ENCODE measurements around the gene TCEA2. TPM values are rescaled to one million over a fixed set of nuclear protein-coding genes. Genes with fewer than 3 reads are reported as not detected.

Gene TCEA2
- total and polyA plus RNA-seq, 2 of the 13 experiments (the other 11 are each of a cell fraction or from before 2014, with no cell fraction given) = 28.1 to 33.7 TPM

DNA sequence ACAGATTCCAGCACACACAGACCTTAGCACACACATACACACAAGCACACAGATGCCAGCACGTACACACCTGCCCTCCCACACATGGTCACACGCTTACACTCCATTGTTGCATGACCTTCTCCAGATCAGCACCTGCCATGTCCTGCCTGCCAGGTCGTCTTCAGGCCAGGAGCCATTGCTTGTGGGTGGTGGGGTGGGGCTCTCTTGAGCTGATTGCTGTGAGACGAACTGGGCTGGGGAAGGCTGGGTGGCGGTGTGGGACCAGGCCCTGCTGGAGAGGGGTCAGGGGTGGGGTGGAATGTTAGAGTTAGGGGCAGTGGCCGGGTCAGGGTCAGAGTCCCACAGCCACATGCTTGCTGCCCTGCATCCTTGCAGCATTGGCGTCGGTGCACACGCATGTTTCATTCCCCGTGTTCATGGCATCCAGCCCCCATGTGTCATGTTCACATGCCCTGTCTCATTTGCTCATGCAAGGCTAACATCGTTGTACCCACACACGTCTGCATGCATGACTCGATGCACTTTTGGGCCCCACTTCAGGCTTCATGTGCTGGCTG lies 50.9 kb downstream of the TCEA2 start (continued):
- TF ChIP-seq, protein P1, sequence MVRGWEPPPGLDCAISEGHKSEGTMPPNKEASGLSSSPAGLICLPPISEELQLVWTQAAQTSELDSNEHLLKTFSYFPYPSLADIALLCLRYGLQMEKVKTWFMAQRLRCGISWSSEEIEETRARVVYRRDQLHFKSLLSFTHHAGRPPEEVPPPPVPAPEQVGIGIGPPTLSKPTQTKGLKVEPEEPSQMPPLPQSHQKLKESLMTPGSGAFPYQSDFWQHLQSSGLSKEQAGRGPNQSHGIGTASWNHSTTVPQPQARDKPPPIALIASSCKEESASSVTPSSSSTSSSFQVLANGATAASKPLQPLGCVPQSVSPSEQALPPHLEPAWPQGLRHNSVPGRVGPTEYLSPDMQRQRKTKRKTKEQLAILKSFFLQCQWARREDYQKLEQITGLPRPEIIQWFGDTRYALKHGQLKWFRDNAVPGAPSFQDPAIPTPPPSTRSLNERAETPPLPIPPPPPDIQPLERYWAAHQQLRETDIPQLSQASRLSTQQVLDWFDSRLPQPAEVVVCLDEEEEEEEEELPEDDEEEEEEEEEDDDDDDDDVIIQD (CRISPR knock-in tag; IDR thresholded peaks at IDR 0.05; ENCODE audit: low read depth) = no peak
- no peak for TF ChIP-seq CEBPB (IDR thresholded peaks at IDR 0.05; ENCODE audit: borderline replicate concordance, low read depth, low read length)
- no peak for TF ChIP-seq FLYWCH1 (CRISPR knock-in tag; IDR thresholded peaks at IDR 0.05)

DNA sequence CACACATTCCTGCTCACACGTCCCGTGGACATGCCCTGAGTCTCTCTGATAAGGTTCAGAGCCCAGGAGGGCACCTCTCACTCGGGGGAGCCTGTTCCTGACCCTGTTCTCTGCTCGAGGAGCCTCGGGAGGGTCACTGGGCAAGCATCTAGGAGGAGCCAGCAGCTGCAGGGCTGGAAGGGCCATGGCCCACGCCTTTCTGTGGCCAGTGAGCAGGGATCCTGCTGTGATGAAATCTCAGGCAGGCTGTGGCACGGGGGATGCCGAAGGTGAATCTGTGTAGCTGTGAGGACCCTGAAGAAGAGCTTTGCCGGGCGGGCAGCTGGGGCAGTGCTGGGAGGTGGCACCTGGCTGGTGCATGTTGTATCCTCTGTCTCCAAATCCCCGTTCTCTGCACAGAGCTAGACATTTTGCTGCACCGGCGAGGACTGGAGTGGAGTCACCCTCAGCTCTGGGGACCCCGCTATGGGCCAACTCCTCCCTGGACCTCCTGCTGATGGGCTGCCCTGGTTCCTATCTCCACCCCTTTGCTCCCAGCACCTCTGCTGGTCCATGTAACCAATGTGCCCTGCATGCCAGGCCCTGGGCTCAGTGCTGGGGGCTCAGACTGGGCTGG lies 51.5 kb downstream of the TCEA2 start:
- ATAC-seq (no peak), DNase-seq (ENCODE audit: low spot score) (no peak), FAIRE-seq (no peak)
- WGBS (ENCODE audit: low lambda C conversion rate) = 18% methylated on average over 12 of the region's 14 CpGs
- peaks cover 5% of the 10 kb centered on the region; the same call in 1 of the 2 replicates for H4K20me1 ChIP-seq (ENCODE audit: insufficient read depth, low read length)
- H3K4me3 ChIP-seq (replicated peaks in 1 of 3; ENCODE audit: insufficient read depth in 1 of 3, low read depth in 2 of 3, low read length in 3 of 3) = no peak overlapping the region
- H3K9ac ChIP-seq (ENCODE audit: insufficient read depth, low read depth, low read length) = no peak overlapping the region
- H3K4me2 ChIP-seq (ENCODE audit: low read depth, low read length) = no peak overlapping the region
- intact Hi-C loops (cut with micrococcal nuclease; ENCODE audit: unreplicated experiment) = no loop called here
- no peak for TF ChIP-seq RBM22 (optimal IDR thresholded peaks at IDR 0.05; ENCODE audit: low read length)
- TF ChIP-seq, protein P2, sequence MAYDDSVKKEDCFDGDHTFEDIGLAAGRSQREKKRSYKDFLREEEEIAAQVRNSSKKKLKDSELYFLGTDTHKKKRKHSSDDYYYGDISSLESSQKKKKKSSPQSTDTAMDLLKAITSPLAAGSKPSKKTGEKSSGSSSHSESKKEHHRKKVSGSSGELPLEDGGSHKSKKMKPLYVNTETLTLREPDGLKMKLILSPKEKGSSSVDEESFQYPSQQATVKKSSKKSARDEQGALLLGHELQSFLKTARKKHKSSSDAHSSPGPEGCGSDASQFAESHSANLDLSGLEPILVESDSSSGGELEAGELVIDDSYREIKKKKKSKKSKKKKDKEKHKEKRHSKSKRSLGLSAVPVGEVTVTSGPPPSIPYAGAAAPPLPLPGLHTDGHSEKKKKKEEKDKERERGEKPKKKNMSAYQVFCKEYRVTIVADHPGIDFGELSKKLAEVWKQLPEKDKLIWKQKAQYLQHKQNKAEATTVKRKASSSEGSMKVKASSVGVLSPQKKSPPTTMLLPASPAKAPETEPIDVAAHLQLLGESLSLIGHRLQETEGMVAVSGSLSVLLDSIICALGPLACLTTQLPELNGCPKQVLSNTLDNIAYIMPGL (CRISPR knock-in tag; IDR thresholded peaks at IDR 0.05; ENCODE audit: borderline replicate concordance in 1 of 2, low read depth in 1 of 2) = no peak
- TF ChIP-seq CAMTA2 (CRISPR knock-in tag; IDR thresholded peaks at IDR 0.05; ENCODE audit: borderline replicate concordance) = no peak
- TF ChIP-seq ZNF841 (CRISPR knock-in tag; IDR thresholded peaks at IDR 0.05; ENCODE audit: borderline replicate concordance) = no peak
- TF ChIP-seq PHF21A (CRISPR knock-in tag; IDR thresholded peaks at IDR 0.05) = no peak
- no peak for TF ChIP-seq FOSL2 (CRISPR knock-in tag; IDR thresholded peaks at IDR 0.05)
- no peak for TF ChIP-seq PITX1 (CRISPR knock-in tag; IDR thresholded peaks at IDR 0.05)
- no peak overlapping the region for H3K27ac ChIP-seq (ENCODE audit: extremely low read length, insufficient read depth, low read length)
- H3K4me1 ChIP-seq (ENCODE audit: insufficient read depth, low read length) = peaks cover 23% of the 10 kb centered on the region
- in situ Hi-C loops (cut with HindIII; ENCODE audit: extremely low pct_ligation_motif_present, low pct_unique_long_range_greater_than_20kb) = no loop called here
- no peaks in the 10 kb centered on the region for H3K79me2 ChIP-seq (ENCODE audit: insufficient read depth, low read length)
- CTCF ChIA-PET (ENCODE audit: low intra/inter-chr PET ratio, low total read pairs) = no interaction called here
- H3K36me3 ChIP-seq (replicated peaks in 1 of 2; ENCODE audit: control insufficient read depth in 1 of 2, insufficient read depth in 2 of 2, low read length in 2 of 2) = no peaks in the 10 kb centered on the region
- no peaks in the 10 kb centered on the region for H3K9me3 ChIP-seq (ENCODE audit: low read length)
- no peak overlapping the region for H2AFZ ChIP-seq (ENCODE audit: low read length)
- H3K27me3 ChIP-seq (ENCODE audit: control insufficient read depth in 1 of 2, insufficient read depth in 2 of 2, low read length in 2 of 2) = peaks cover 29 to 59% of the 10 kb centered on the region in 2 experiments
- POLR2A ChIA-PET = no interaction called here
- BruUV-seq (replicated peaks) = no TSS peak
